Measurements from ENCODE around the gene RGL3. TPM values are rescaled to one million over a fixed set of nuclear protein-coding genes. Genes with fewer than 3 reads are reported as not detected.

RGL3 gene
- total and polyA plus RNA-seq, 9 of the 15 experiments (the other 6 are each of a cell fraction or from before 2014, with no cell fraction given) = 0.12 to 0.61 (median 0.32) TPM; not detected in 4

GRCh38 chr19:11361037-11361770 lies 57.9 kb downstream of the RGL3 start (continued):
- TF ChIP-seq ARID3B (CRISPR knock-in tag; IDR thresholded peaks at IDR 0.05; ENCODE audit: borderline replicate concordance) (0 out of 2 replicates have a peak, but pooled peaks have one; percentile 14), ZKSCAN8 (CRISPR knock-in tag; IDR thresholded peaks at IDR 0.05) (no peak), MYNN (IDR thresholded peaks at IDR 0.05) (no peak), MYNN (CRISPR knock-in tag; IDR thresholded peaks at IDR 0.05) (no peak), TAL1 (IDR thresholded peaks at IDR 0.05) (no peak), LCOR (CRISPR knock-in tag; IDR thresholded peaks at IDR 0.05) (no peak), ZKSCAN3 (CRISPR knock-in tag; IDR thresholded peaks at IDR 0.05) (no peak), ZNF140 (CRISPR knock-in tag; IDR thresholded peaks at IDR 0.05) (no peak), TFAP4 (CRISPR knock-in tag; IDR thresholded peaks at IDR 0.05; ENCODE audit: borderline replicate concordance) (no peak), ZNF444 (CRISPR knock-in tag; IDR thresholded peaks at IDR 0.05) (no peak)
- TF ChIP-seq, protein P1, sequence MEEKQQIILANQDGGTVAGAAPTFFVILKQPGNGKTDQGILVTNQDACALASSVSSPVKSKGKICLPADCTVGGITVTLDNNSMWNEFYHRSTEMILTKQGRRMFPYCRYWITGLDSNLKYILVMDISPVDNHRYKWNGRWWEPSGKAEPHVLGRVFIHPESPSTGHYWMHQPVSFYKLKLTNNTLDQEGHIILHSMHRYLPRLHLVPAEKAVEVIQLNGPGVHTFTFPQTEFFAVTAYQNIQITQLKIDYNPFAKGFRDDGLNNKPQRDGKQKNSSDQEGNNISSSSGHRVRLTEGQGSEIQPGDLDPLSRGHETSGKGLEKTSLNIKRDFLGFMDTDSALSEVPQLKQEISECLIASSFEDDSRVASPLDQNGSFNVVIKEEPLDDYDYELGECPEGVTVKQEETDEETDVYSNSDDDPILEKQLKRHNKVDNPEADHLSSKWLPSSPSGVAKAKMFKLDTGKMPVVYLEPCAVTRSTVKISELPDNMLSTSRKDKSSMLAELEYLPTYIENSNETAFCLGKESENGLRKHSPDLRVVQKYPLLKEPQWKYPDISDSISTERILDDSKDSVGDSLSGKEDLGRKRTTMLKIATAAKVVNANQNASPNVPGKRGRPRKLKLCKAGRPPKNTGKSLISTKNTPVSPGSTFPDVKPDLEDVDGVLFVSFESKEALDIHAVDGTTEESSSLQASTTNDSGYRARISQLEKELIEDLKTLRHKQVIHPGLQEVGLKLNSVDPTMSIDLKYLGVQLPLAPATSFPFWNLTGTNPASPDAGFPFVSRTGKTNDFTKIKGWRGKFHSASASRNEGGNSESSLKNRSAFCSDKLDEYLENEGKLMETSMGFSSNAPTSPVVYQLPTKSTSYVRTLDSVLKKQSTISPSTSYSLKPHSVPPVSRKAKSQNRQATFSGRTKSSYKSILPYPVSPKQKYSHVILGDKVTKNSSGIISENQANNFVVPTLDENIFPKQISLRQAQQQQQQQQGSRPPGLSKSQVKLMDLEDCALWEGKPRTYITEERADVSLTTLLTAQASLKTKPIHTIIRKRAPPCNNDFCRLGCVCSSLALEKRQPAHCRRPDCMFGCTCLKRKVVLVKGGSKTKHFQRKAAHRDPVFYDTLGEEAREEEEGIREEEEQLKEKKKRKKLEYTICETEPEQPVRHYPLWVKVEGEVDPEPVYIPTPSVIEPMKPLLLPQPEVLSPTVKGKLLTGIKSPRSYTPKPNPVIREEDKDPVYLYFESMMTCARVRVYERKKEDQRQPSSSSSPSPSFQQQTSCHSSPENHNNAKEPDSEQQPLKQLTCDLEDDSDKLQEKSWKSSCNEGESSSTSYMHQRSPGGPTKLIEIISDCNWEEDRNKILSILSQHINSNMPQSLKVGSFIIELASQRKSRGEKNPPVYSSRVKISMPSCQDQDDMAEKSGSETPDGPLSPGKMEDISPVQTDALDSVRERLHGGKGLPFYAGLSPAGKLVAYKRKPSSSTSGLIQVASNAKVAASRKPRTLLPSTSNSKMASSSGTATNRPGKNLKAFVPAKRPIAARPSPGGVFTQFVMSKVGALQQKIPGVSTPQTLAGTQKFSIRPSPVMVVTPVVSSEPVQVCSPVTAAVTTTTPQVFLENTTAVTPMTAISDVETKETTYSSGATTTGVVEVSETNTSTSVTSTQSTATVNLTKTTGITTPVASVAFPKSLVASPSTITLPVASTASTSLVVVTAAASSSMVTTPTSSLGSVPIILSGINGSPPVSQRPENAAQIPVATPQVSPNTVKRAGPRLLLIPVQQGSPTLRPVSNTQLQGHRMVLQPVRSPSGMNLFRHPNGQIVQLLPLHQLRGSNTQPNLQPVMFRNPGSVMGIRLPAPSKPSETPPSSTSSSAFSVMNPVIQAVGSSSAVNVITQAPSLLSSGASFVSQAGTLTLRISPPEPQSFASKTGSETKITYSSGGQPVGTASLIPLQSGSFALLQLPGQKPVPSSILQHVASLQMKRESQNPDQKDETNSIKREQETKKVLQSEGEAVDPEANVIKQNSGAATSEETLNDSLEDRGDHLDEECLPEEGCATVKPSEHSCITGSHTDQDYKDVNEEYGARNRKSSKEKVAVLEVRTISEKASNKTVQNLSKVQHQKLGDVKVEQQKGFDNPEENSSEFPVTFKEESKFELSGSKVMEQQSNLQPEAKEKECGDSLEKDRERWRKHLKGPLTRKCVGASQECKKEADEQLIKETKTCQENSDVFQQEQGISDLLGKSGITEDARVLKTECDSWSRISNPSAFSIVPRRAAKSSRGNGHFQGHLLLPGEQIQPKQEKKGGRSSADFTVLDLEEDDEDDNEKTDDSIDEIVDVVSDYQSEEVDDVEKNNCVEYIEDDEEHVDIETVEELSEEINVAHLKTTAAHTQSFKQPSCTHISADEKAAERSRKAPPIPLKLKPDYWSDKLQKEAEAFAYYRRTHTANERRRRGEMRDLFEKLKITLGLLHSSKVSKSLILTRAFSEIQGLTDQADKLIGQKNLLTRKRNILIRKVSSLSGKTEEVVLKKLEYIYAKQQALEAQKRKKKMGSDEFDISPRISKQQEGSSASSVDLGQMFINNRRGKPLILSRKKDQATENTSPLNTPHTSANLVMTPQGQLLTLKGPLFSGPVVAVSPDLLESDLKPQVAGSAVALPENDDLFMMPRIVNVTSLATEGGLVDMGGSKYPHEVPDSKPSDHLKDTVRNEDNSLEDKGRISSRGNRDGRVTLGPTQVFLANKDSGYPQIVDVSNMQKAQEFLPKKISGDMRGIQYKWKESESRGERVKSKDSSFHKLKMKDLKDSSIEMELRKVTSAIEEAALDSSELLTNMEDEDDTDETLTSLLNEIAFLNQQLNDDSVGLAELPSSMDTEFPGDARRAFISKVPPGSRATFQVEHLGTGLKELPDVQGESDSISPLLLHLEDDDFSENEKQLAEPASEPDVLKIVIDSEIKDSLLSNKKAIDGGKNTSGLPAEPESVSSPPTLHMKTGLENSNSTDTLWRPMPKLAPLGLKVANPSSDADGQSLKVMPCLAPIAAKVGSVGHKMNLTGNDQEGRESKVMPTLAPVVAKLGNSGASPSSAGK (IDR thresholded peaks at IDR 0.05) = peak; percentile 83
- TF ChIP-seq, protein P2, sequence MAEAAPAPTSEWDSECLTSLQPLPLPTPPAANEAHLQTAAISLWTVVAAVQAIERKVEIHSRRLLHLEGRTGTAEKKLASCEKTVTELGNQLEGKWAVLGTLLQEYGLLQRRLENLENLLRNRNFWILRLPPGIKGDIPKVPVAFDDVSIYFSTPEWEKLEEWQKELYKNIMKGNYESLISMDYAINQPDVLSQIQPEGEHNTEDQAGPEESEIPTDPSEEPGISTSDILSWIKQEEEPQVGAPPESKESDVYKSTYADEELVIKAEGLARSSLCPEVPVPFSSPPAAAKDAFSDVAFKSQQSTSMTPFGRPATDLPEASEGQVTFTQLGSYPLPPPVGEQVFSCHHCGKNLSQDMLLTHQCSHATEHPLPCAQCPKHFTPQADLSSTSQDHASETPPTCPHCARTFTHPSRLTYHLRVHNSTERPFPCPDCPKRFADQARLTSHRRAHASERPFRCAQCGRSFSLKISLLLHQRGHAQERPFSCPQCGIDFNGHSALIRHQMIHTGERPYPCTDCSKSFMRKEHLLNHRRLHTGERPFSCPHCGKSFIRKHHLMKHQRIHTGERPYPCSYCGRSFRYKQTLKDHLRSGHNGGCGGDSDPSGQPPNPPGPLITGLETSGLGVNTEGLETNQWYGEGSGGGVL (CRISPR knock-in tag; IDR thresholded peaks at IDR 0.05) = no peak
